ENCODE data around the gene DYSF. TPM values are rescaled to one million over a fixed set of nuclear protein-coding genes. Genes with fewer than 3 reads are reported as not detected.

Gene DYSF
- total RNA-seq, 4 donors from 2014 or later: 2.6 to 20.7 (median 12.7) TPM

- intact Hi-C loops (cut with DNase I; ENCODE audit: low total_unique reads): no loop called here
- no peak for DNase-seq
- Histone ChIP-seq H3K27me3 (no peaks in the 10 kb centered on the region), H3K4me3 (no peak overlapping the region), H3K4me1 (no peaks in the 10 kb centered on the region), H3K36me3 (no peaks in the 10 kb centered on the region), H3K27ac (no peak overlapping the region), H3K9me3 (no peaks in the 10 kb centered on the region)
- TF ChIP-seq CTCF (IDR thresholded peaks at IDR 0.05) (no peak), POLR2A (IDR thresholded peaks at IDR 0.05) (no peak)
Observed at GRCh38 chr2:71570511-71570910, 117.2 kb downstream of the DYSF start.

GRCh38 chr2:71570951-71571460 is 117.6 kb downstream of the DYSF start:
- Histone ChIP-seq H3K4me1 (no peaks in the 10 kb centered on the region), H3K27me3 (no peaks in the 10 kb centered on the region), H3K27ac (no peak overlapping the region), H3K9me3 (no peaks in the 10 kb centered on the region), H3K36me3 (no peaks in the 10 kb centered on the region), H3K4me3 (no peak overlapping the region)
- TF ChIP-seq CTCF (IDR thresholded peaks at IDR 0.05): no peak
- no peak for TF ChIP-seq POLR2A (IDR thresholded peaks at IDR 0.05)
- DNase-seq: no peak
- intact Hi-C loops (cut with DNase I; ENCODE audit: low total_unique reads): no loop called here

- intact Hi-C loops (cut with DNase I; ENCODE audit: low total_unique reads): no loop called here
- Histone ChIP-seq H3K9me3 (no peaks in the 10 kb centered on the region), H3K36me3 (no peaks in the 10 kb centered on the region), H3K27ac (no peak overlapping the region), H3K4me1 (no peaks in the 10 kb centered on the region), H3K4me3 (no peak overlapping the region), H3K27me3 (no peaks in the 10 kb centered on the region)
- no peak for DNase-seq
- no peak for TF ChIP-seq POLR2A (IDR thresholded peaks at IDR 0.05)
- TF ChIP-seq CTCF (IDR thresholded peaks at IDR 0.05): no peak
Observed at GRCh38 chr2:71571945-71572344, 118.6 kb downstream of the DYSF start.

- intact Hi-C loops (cut with DNase I; ENCODE audit: low total_unique reads): no loop called here
- Histone ChIP-seq H3K27ac (no peak overlapping the region), H3K27me3 (no peaks in the 10 kb centered on the region), H3K4me3 (no peak overlapping the region), H3K4me1 (no peaks in the 10 kb centered on the region), H3K9me3 (no peaks in the 10 kb centered on the region), H3K36me3 (no peaks in the 10 kb centered on the region)
- DNase-seq: no peak
- TF ChIP-seq CTCF (IDR thresholded peaks at IDR 0.05) (no peak), POLR2A (IDR thresholded peaks at IDR 0.05) (no peak)
Observed at GRCh38 chr2:71575966-71576365, 122.6 kb downstream of the DYSF start.

GRCh38 chr2:71576541-71576940 is 123.2 kb downstream of the DYSF start:
- no peak for TF ChIP-seq POLR2A (IDR thresholded peaks at IDR 0.05)
- TF ChIP-seq CTCF (IDR thresholded peaks at IDR 0.05): no peak
- DNase-seq: no peak
- Histone ChIP-seq H3K4me3 (no peak overlapping the region), H3K27ac (no peak overlapping the region), H3K27me3 (no peaks in the 10 kb centered on the region), H3K4me1 (no peaks in the 10 kb centered on the region), H3K9me3 (no peaks in the 10 kb centered on the region), H3K36me3 (no peaks in the 10 kb centered on the region)
- intact Hi-C loops (cut with DNase I; ENCODE audit: low total_unique reads): no loop called here
